GM03348 (cell line): Measurements from ENCODE around the gene GNA15.
"Not testable (repeated sequence)": the region's sequence is repeated elsewhere in the genome, so short reads cannot be mapped to it uniquely, and the experiment has no call there.

ENCODE experiments used
- DNase-seq: peaks from one replicate; pipeline ENCODE4 v3.0.0; 2012; ENCODE audit warnings: low spot score

GNA15 gene

DNA sequence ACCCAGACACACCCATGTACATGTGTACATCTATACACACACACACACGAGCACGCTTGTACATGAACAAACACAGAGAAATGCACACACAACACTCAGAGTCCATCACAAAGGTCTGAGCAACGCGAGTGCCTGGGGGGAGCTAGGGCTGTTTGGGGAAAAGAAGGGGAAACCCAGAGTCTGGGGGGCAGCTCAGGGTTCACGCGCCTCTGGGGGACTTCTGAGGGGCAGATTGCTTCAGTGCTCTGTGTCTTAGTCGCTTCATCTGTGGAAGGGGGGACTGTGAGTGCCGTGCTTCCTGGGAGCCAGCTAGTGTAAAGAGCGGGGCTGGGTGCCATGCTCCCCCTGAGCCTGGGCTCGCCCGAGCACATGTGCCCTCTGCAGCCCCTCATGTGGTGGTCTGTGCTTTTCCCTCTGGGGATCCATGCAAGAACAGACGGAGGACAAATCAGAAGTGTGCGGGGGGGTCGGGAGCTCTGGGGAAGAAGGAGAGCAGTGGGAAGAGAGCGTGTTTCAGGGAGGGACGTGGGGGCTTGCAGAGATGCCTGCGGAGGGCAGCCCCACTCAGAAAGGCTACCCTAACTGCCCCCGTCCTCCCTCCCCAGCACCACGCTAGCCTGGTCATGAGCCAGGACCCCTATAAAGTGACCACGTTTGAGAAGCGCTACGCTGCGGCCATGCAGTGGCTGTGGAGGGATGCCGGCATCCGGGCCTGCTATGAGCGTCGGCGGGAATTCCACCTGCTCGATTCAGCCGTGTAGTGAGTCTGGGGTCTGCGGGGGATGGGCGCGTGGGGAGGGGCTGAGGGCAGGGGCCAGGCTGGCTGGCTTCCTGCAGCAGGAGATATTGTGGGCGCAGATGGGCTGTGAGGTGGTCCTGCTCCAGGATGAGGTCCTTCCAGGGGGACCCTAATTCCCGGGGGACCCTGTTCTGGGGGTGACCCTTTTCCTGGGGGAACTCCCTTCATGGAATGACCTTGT lies 14.0 kb downstream of the GNA15 start:
- no peak for DNase-seq

DNA sequence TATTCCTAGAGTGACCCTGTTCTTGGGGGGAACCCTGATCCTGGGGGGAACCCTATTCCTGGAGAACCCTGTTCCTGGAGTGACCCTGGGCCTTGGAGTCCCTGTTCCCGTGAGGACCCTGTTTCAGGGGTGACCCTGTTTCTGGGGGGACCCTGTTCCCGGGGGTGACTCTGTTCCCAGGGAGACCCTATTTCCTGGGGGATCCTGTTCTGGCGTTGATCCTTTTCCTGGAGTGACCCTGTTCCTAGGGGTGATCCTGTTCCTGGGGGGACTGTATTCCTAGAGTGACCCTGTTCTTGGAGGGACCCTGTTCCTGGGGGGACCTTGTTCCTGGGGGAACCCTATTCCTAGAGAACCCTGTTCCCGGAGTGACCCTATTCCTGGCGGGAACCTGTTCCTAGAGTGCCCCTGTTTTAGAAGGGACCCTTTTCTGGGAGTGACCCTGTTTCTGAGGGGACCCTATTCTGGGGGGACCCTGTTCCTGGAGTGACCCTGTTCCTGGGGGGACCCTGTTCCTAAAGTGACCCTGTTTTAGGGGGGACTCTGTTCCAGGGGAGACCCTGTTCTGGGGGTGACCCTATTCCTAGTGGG lies 15.0 kb downstream of the GNA15 start:
- no peak for DNase-seq

DNA sequence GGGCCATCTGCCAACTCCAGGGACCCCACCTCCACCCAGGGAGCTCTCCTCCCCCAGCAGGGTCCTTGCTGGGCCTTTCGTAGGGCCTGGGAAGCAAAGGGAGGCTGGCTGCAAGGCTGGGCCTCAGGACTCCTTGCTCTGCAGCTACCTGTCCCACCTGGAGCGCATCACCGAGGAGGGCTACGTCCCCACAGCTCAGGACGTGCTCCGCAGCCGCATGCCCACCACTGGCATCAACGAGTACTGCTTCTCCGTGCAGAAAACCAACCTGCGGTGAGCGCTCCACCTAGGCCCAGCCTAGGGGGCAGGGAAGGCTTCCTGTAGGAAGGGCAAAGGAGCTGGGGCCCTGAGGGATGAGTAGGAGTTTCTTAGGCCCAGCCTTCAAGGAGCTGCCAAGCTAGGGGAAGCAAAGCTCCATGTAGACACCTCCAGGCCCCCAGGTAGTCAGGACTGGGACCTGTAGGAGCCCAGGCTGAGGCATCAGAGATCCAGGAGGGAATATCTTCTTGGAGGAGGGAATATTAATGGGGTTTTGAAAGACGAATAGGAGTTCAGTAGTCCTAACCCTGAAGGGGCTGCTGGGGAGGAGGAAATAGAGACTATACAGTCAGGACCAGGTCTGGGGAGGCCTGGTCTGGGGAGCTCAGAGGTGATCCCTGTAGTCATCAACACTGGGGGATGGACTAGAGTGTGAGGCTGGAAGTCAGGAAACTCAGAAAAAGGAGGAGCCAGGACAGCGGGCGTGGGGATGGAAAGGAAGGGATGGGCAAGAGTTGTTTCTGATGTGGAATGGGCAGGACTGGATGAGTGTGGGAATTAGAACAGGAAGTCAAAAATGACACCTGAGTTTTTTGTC lies 16.0 kb downstream of the GNA15 start:
- no peak for DNase-seq

DNA sequence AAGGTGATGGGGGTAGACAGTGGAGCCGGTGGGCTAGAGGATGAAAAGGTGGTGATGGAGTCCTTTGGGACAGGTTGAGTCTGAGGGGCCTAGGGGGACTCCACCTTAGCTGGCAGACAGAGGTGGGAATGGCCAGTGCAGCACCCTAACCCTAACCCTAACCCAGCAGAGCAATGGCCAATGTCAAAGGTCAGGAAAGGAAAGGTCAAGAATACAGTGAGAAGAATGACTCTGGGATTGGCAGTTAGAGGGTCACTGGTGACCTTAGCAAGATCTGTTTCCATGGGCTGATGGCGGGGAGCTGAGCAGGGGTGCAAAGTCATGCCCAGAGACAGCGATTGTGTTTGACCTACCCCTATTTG lies 16.6 kb downstream of the GNA15 start:
- DNase-seq, result no peak

DNA sequence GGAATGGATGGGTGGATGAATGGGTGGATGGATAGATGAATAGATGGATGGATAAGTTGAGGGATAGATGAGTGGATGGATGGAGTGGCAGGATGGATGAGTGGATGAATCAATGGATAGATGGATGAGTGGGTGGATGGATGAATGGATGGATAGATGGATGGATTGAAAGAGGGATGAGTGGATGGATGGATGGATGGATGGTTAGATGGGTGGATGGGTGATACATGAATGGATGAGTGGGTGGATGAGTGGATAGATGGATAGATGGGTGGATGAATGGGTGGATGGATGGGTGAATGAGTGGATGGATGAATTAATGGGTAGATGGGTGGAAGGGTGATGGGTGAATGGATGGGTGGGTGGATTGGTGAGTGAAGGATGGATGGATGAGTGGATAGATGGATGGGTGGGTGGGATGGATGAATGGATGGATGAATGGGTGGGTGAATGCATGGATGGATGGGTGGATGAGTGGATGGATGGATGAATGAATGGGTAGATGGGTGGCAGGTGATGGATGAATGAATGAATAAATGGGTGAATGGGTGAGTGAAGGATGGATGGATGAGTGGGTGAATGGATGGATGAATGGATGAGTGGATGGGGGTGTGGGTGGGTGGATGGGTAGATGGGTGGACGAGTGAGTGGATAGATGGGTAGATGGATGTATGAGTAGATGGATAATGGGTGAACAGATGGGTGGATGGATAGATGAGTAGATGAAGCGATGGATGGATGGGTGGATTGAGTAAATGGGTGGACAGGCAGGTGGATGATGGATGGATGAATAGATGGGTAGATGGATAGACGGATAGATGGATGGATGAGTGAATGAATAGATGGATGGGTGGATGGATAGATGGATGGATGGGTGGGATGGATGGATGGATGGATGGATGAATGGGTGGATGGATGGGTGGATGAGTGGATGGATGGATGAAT lies 17.7 kb downstream of the GNA15 start:
- DNase-seq, result no peak

DNA sequence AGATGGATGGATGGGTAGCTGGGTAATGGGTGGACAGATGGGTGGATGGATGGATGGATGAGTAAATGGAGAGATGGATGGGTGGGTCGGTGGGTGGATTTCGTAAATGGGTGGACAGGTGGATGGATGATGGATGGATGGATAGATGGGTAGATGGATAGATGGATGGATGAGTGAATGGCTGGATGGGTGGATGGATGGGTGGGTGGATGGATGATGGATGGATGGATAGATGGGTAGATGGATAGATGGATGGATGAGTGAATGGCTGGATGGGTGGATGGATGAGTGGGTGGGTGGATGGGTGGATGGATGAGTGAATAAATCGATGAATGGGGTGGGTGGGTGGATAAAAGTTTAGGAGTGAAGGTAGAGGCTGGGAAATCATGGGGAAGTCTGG lies 18.6 kb downstream of the GNA15 start:
- not testable (repeated sequence) for DNase-seq

DNA sequence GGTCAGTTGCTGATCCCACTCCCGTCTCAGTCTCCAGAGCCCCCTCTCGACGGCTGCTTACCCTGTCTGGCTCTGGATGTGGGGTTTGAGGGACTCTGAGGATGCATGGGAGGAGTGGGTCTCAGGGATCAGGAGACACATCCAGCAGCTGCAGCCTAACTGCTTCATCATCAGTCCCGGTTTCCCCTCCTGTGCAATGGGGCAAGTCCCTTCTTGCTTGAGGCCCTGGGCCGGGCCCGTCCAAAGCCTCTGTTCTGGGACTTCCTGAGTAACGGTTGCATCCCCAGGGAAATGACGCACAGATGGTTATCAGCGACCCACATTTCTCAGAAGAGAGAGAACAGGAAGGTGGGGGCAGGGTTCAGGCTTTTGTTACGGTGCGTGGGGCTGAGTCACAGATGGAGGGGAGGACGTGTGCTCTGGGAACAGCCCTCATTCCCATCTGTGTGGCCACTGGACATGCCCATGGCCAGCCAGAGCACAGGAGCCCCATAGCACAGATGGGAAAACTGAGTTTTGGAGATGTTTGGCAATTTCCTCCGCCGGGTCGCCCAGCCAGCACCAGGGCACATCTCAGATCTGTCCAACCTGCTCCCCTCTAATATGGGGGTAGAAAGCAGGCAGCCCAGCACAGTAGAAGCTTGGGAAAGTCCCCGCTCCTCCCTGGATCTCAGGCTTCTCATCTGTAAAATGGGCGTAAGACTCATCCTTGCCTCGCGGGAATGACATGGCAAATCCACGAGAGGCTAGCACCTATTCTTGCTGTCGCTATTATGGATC lies 19.3 kb downstream of the GNA15 start:
- peak; percentile 95 for DNase-seq

DNA sequence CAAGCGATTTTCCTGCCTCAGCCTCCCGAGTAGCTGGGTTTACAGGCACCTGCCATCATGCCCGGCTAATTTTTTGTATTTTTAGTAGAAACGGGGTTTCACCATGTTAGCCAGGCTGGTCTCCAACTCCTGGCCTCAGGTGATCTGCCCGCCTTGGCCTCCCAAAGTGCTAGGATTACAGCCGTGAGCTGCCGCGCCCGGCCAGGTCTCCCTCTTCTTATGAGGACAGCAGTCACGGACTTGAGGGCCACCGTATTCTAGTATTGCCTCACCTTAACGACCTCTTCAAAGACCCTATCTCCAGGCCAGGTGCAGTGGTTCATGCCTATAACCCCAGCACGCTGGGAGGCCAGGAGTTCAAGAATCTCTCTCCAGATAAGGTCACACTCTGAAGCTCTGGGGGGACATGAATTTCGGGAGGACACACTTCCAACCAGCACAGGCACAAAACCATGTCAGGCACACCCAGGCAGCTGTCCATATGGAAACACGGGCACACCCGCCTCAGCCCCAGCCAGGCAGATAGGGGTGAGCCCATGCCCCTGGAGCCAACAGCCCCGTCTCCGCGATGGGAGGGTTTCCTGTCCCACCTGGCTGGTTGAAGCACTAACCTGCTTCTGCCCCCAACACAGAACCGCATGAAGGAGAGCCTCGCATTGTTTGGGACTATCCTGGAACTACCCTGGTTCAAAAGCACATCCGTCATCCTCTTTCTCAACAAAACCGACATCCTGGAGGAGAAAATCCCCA lies 21.4 kb downstream of the GNA15 start:
- no peak for DNase-seq

DNA sequence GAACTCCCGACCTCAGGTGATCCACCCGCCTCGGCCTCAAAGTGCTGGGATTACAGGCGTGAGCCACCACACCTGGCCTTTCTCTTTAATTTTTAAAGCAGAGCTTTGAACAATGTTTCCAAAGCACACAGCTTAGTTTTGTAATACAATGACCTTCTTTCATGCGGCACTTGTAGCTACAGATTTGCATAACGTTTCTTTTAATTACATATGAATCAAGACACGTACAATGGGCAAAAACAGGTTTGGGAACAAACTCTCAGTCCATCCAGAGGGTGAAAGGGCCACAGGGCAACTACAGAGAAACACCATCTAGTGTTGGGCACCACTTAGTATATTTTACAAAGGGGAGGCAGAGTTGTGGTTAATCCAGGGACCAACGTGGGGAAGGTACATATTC lies 23.7 kb downstream of the GNA15 start:
- DNase-seq, result no peak

DNA sequence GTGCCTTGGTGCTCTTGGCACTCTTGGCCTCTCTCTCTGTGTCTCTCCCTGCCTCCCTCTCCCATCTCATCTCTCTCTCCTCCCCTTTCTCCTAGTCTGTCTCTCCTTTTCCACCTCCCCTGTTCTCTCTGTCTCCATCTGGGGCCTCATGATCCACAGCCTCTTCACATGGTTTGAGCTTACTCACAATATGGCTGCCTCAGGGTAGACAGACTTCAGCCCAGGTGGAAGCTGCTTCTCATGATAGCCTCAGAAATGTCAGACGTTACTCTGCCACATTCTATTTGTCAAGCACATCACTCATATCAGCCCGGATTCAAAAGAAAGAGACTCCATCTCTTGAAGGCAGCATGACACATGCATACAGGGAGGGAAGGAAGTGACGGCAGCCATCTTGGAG lies 24.4 kb downstream of the GNA15 start:
- DNase-seq, result no peak

DNA sequence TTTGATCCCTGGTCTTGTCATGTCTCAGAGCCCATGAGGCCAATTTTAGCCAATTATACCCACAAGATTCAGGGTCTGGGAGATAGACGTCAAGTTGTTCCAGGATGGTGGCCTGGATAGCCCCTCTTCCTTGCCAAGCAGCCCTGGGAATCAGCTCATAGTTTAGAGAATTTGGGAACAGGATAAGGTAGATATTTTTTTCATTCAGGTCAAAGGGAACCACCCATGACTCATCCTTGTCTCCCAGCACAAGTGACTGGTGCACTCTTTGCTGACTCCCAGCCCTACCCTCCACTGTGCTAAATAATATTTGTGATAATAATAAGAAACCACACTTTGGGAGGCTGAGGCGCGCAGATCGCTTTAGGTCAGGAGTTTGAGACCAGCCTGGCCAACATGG lies 25.6 kb downstream of the GNA15 start:
- DNase-seq, result no peak

DNA sequence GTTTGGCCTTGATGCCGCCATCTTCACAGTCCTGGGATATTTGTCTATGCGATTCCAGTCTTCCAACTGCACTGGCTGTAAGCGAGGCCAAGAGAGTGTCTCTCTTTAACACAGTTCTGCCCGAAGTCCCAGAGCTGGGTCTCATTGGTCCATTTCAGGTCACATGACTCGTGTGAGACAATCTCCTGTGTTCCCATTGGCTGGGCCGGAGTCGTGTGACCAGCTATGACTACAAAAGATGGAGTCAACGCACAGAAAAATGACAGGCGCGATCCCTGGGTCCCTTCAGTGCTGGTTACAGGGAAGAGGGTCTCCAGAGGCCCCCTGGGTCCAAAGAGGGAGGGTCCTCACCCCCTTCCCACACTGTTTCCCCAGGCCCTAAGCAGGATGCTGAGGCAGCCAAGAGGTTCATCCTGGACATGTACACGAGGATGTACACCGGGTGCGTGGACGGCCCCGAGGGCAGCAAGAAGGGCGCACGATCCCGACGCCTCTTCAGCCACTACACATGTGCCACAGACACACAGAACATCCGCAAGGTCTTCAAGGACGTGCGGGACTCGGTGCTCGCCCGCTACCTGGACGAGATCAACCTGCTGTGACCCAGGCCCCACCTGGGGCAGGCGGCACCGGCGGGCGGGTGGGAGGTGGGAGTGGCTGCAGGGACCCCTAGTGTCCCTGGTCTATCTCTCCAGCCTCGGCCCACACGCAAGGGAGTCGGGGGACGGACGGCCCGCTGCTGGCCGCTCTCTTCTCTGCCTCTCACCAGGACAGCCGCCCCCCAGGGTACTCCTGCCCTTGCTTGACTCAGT lies 26.8 kb downstream of the GNA15 start:
- no peak for DNase-seq

DNA sequence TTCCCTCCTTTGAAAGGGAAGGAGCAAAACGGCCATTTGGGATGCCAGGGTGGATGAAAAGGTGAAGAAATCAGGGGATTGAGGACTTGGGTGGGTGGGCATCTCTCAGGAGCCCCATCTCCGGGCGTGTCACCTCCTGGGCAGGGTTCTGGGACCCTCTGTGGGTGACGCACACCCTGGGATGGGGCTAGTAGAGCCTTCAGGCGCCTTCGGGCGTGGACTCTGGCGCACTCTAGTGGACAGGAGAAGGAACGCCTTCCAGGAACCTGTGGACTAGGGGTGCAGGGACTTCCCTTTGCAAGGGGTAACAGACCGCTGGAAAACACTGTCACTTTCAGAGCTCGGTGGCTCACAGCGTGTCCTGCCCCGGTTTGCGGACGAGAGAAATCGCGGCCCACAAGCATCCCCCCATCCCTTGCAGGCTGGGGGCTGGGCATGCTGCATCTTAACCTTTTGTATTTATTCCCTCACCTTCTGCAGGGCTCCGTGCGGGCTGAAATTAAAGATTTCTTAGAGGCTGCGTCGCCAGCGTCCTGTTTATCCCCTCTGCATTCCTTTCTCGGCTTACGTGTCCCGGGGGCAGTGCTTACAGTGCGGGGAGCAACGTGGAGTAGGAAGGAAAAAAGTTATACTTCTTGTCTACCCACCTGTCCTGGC lies 27.5 kb downstream of the GNA15 start:
- DNase-seq, result peak; percentile 90

DNA sequence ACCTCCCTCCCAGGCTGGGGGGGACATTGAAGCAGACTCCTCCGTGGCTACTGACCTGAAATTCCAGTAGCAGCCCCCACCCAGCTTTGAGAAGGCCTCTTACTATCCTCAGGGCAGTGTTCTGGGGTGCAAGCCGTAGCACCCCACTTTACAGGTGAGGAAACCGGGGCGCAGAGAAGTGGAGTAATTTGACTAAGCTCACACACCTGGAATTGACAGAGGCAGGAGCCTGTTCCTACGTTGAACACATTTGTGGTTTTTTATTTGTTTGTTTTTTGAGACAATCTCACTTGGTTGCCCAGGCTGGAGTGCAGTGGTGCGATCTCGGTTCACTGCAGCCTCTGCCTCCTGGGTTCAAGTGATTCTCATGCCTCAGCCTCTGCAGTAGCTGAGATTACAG lies 28.1 kb downstream of the GNA15 start:
- DNase-seq, result no peak

DNA sequence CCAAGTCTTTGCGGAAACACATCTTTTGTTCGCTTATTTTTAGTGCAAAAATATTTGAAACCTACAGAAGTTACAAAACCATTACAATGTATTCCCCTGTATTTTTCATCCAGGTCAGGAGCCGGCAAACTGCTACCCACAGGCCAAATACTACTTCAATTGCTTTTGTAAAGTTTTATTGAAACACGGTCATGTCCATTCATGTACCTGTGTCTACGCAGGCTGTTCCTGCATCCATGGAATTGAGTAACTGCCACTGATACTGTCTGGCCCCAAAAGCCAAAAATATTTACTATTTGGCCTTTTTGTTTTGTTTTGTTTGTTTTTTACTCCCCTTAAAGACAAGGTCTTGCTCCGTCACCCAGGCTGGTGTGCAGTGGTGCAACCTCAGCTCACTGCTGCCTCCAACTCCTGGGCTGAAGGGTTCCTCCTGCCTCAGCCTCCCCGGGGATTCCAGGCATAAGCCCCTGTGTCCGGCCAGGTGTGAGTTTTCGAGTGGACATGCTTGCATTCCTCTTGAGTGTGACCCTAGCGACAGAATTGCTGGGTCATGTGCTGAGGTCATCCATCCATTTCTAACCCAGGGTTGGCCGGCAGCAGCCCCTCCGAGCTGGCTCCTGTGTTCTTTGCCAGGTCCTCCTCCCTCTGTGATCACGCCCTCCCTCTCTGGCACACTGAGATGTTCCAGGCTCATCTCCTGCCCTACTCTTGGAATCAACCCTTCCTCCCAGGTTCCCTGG lies 31.9 kb downstream of the GNA15 start:
- DNase-seq, result no peak

DNA sequence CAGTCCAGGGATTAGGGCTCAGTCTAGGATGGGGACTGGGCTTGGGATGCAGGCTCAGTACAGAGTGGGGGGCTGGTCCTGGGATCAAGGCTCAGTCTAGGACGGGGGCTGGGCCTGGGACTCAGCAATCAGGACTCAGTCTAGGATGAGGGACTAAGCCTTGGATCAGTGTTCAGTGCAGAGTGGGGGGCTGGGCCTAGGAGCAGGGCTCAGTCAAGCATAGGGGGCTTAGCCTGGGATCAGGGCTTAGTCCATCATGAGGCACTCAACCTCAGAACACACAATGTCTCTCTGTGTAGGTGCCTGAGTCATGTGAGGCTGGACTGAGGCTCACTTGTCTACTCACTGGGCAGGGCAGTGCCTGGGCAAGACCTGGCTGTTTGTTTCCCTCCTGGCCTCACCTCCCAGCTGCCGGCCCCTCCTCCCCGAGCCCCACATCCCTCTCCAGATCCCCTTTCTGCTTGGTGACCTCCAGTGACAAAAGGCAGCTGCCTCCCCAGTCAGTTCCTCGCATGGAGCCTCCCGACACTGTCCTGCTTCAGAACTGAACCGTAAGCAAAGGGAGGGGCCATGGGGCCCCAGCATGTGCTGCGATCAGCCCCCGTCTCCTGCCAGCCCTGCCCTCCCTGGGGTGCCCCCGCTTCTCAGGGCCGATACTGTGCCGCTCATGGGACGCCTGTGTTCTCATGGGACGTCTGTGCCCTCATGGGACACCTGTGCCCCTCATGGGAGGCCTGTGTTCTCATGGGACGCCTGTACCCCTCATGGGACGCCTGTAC lies 36.2 kb downstream of the GNA15 start:
- DNase-seq, result no peak

DNA sequence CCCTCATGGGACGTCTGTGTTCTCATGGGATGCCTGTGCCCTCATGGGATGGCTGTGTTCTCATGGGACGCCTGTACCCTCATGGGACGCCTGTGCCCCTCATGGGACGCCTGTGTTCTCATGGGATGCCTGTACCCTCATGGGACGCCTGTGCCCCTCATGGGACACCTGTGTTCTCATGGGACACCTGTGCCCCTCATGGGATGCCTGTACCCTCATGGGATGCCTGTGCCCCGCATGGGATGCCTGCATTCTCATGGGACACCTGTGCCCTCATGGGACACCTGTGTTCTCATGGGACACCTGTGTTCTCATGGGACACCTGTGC lies 36.8 kb downstream of the GNA15 start:
- DNase-seq, result not testable (repeated sequence)
